ENCODE measurements around the gene BOD1. TPM values are rescaled to one million over a fixed set of nuclear protein-coding genes. Genes with fewer than 3 reads are reported as not detected.
A peak's percentile ranks its signal among the peaks of the same experiment; 100 is the strongest.

BOD1 gene
- total and polyA plus RNA-seq, 2 of the 8 experiments (the other 6 are each of a cell fraction or from before 2014, with no cell fraction given), result 107 to 149 TPM

DNA sequence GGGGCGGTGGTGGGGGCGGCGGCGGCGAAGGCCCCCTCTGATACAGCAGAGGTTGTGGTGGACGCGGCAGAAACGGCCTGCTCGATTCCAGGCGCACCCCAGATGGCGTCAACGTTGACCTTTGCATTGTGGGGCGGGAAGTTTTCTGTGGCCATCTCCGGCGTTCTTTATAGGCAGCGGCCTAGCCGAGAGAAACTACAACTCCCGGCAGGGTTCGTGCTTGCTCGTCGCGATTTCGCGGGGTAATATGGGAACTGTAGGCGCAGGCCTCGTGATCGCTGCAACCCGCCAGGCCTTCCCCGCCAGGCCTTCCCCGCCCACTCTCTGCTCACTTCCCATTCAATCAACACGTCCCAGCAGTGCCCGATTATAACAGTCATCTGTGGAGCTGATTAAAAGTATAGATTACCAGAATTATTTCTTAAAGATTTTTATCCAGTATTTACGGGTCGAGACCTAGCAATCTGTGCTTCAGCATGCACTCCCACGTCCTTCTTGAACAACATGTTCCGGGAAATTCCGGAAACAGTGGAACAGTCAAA lies at the start of gene BOD1 (continued):
- TF ChIP-seq, protein P1, sequence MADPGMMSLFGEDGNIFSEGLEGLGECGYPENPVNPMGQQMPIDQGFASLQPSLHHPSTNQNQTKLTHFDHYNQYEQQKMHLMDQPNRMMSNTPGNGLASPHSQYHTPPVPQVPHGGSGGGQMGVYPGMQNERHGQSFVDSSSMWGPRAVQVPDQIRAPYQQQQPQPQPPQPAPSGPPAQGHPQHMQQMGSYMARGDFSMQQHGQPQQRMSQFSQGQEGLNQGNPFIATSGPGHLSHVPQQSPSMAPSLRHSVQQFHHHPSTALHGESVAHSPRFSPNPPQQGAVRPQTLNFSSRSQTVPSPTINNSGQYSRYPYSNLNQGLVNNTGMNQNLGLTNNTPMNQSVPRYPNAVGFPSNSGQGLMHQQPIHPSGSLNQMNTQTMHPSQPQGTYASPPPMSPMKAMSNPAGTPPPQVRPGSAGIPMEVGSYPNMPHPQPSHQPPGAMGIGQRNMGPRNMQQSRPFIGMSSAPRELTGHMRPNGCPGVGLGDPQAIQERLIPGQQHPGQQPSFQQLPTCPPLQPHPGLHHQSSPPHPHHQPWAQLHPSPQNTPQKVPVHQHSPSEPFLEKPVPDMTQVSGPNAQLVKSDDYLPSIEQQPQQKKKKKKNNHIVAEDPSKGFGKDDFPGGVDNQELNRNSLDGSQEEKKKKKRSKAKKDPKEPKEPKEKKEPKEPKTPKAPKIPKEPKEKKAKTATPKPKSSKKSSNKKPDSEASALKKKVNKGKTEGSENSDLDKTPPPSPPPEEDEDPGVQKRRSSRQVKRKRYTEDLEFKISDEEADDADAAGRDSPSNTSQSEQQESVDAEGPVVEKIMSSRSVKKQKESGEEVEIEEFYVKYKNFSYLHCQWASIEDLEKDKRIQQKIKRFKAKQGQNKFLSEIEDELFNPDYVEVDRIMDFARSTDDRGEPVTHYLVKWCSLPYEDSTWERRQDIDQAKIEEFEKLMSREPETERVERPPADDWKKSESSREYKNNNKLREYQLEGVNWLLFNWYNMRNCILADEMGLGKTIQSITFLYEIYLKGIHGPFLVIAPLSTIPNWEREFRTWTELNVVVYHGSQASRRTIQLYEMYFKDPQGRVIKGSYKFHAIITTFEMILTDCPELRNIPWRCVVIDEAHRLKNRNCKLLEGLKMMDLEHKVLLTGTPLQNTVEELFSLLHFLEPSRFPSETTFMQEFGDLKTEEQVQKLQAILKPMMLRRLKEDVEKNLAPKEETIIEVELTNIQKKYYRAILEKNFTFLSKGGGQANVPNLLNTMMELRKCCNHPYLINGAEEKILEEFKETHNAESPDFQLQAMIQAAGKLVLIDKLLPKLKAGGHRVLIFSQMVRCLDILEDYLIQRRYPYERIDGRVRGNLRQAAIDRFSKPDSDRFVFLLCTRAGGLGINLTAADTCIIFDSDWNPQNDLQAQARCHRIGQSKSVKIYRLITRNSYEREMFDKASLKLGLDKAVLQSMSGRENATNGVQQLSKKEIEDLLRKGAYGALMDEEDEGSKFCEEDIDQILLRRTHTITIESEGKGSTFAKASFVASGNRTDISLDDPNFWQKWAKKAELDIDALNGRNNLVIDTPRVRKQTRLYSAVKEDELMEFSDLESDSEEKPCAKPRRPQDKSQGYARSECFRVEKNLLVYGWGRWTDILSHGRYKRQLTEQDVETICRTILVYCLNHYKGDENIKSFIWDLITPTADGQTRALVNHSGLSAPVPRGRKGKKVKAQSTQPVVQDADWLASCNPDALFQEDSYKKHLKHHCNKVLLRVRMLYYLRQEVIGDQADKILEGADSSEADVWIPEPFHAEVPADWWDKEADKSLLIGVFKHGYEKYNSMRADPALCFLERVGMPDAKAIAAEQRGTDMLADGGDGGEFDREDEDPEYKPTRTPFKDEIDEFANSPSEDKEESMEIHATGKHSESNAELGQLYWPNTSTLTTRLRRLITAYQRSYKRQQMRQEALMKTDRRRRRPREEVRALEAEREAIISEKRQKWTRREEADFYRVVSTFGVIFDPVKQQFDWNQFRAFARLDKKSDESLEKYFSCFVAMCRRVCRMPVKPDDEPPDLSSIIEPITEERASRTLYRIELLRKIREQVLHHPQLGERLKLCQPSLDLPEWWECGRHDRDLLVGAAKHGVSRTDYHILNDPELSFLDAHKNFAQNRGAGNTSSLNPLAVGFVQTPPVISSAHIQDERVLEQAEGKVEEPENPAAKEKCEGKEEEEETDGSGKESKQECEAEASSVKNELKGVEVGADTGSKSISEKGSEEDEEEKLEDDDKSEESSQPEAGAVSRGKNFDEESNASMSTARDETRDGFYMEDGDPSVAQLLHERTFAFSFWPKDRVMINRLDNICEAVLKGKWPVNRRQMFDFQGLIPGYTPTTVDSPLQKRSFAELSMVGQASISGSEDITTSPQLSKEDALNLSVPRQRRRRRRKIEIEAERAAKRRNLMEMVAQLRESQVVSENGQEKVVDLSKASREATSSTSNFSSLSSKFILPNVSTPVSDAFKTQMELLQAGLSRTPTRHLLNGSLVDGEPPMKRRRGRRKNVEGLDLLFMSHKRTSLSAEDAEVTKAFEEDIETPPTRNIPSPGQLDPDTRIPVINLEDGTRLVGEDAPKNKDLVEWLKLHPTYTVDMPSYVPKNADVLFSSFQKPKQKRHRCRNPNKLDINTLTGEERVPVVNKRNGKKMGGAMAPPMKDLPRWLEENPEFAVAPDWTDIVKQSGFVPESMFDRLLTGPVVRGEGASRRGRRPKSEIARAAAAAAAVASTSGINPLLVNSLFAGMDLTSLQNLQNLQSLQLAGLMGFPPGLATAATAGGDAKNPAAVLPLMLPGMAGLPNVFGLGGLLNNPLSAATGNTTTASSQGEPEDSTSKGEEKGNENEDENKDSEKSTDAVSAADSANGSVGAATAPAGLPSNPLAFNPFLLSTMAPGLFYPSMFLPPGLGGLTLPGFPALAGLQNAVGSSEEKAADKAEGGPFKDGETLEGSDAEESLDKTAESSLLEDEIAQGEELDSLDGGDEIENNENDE (IDR thresholded peaks at IDR 0.05; ENCODE audit: insufficient replicate concordance, low read length), result no peak
- TF ChIP-seq NRF1 (IDR thresholded peaks at IDR 0.05; ENCODE audit: low read depth, low read length) (no peak), POLR2AphosphoS5 (IDR thresholded peaks at IDR 0.05; ENCODE audit: low read depth, low read length) (peak; percentile 77; the same call in 1 of the 2 replicates), TAF1 (IDR thresholded peaks at IDR 0.05; ENCODE audit: low read depth, low read length) (peak; percentile 65), KDM4A (IDR thresholded peaks at IDR 0.05; ENCODE audit: low read depth, low read length, severe bottlenecking) (peak; percentile 76), ASH2L (IDR thresholded peaks at IDR 0.05; ENCODE audit: low read length) (peak; percentile 31)
- TF ChIP-seq, protein P2, sequence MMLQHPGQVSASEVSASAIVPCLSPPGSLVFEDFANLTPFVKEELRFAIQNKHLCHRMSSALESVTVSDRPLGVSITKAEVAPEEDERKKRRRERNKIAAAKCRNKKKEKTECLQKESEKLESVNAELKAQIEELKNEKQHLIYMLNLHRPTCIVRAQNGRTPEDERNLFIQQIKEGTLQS (IDR thresholded peaks at IDR 0.05; ENCODE audit: insufficient read depth, low read depth, low read length), result peak; percentile 98
- TF ChIP-seq, protein P3, sequence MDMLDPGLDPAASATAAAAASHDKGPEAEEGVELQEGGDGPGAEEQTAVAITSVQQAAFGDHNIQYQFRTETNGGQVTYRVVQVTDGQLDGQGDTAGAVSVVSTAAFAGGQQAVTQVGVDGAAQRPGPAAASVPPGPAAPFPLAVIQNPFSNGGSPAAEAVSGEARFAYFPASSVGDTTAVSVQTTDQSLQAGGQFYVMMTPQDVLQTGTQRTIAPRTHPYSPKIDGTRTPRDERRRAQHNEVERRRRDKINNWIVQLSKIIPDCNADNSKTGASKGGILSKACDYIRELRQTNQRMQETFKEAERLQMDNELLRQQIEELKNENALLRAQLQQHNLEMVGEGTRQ (IDR thresholded peaks at IDR 0.05; ENCODE audit: low read length), result peak; percentile 78

Data from H1 (cell line).